Right ventricle myocardium superior (tissue), 1 donor: Measurements from ENCODE around the gene UNC13D. TPM values are rescaled to one million over a fixed set of nuclear protein-coding genes. Genes with fewer than 3 reads are reported as not detected.
"Not testable (repeated sequence)": the region's sequence is repeated elsewhere in the genome, so short reads cannot be mapped to it uniquely, and the experiment has no call there.

Experiments
- ATAC-seq: fragments of 200-7000 bp; cut with Tn5 transposase; one replicate; pipeline ENCODE4 v1.9.1; 2020; ENCODE audit warnings: mild to moderate bottlenecking; ENCODE audit not compliant: poor library complexity
- DNase-seq: peaks from one replicate; pipeline ENCODE4 v3.0.0-alpha.2; 2020
- intact Hi-C: fragments of 100-400 bp; cut with DNase I; formaldehyde crosslinking; loops from one replicate; pipeline ENCODE4 v1.11.2; 2022
- total RNA-seq: library from RNA; stranded (reverse); fragmentation: NEBNext Ultra II Directional; extraction: Animal tissue kit (Norgen Biotek cat#: 25700); gene quantifications from one replicate; pipeline ENCODE4 v1.2.1, GENCODE V29; 2021
- donor health status: DM: no; HTN: yes; CAD: no; lungs with severe emphysema.

UNC13D gene
- total RNA-seq, 1 donor from 2014 or later: 10.6 TPM

GRCh38 chr17:75814021-75814395, 30.2 kb downstream of the UNC13D start:
- peak; percentile 7 for DNase-seq

GRCh38 chr17:75813081-75814020, 30.9 kb downstream of the UNC13D start:
- DNase-seq: peak; percentile 35
- intact Hi-C loops: no loop called here
- ATAC-seq: no peak

More at GRCh38 chr17:75814021-75814395, 30.2 kb downstream of the UNC13D start:
- intact Hi-C loops: no loop called here
- no peak for ATAC-seq

DNA sequence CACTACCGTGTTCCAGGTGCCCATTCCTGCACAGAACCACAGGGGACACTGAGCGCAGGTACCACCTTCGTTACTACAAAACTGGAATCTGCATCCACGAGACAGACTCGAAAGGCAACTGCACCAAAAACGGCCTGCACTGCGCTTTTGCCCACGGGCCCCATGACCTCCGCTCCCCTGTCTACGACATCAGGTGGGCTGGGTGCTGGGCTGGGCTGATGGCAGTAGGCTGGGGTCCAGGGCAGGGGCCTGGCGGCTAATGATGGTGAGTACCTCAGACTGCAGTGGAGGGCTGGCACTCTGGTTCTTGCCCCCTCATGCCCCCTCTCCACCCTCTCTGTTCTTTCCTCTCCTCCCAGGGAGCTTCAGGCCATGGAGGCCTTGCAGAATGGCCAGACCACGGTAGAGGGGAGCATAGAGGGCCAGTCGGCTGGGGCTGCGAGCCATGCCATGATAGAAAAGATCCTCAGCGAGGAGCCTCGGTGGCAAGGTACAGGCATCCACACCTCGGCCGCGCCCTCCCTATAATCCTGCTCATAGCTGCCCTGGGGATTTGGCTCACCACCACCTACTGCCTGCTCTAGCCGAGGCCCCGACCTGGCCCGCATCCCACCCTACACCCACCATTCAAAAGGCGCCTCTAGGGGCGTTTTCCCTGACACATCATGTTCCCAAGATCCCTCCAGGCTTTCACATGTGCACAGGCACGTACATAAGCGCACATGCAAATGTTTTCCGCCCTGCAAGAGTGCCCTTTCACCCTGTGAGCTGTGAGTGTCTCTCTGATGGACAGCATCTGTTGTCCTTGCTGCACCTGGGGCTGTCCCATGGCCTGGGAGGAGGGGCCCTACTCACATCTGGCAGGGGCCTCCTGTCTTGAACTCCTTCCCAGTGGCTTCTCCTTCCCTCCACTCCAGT, 31.8 kb downstream of the UNC13D start:
- intact Hi-C loops: no loop called here
- DNase-seq (peak; percentile 30), ATAC-seq (no peak)

DNA sequence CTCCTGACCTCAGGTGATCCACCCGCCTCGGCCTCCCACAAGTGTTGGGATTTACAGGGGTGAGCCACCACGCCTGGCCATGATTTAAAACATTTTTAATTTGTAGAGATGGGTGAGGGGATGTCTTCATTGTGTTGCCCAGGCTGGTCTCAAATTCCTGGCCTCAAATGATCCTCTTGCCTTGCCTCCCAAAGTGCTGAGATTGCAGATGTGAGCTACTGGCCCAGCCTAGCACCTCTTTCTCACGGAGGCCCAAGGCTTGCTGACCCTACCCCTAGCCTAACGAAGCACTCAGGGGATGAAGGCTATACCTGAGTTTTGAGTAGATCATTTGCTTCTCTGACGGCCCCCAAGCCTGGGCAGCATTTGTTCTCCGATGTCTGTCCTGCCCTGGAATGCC, 33.0 kb downstream of the UNC13D start:
- no peak for DNase-seq
- ATAC-seq: no peak
- intact Hi-C loops: no loop called here

DNA sequence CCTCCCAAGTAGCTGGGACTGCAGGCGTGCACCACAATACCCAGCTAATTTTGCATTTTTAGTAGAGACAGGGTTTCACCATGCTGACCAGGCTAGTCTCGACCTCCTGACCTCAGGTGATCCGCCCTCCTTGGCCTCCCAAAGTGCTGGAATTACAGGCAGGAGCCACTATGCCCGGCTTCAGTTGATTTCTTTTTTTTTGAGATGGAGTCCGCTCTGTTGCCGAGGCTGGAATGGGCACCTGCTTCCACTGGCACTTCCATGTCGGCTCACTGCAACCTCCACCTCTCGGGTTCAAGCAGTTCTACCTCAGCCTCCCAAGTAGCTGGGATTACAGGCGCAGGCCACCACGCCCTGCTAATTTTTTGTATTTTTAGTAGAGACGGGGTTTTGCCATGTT, 33.4 kb downstream of the UNC13D start:
- ATAC-seq, intact Hi-C loops: not testable (repeated sequence)
- peak; percentile 6 for DNase-seq

DNA sequence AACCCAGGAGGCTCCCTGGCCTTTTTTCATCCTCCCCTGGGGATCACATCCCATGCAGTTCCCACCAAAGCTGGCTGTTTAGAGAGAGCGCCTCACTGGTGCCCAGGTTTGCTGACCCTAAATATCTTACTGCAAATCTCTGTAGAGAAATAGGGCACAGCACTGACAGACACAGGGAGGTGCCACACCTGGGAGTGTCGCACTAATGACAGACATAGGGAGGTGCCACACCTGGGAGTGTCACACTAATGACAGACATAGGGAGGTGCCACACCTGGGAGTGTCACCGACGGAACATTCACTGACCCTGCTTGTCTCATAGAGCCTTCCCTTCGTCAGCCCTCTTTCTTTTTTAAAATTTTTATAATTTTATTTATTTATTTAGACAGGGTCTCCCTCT, 34.0 kb downstream of the UNC13D start:
- DNase-seq (peak; percentile 13), ATAC-seq (no peak)
- intact Hi-C loops: no loop called here

DNA sequence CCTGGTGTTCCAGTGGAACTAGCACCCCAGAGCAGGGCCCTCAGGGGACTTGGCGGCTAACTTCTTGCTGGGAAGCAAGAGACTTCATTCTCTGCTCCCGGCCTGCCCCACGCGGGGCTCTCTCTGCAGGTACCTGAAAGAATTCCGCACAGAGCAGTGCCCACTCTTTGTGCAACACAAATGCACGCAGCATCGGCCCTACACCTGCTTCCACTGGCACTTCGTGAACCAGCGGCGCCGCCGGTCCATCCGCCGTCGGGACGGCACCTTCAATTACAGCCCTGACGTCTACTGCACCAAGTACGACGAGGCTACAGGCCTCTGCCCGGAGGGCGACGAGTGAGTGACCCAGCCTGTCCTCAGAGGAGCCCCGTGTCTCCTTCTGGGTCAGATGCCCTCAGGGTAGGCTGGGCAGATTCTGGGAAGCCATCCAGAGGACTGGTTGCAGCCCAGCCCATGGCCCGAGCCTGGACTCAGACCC, 34.5 kb downstream of the UNC13D start:
- DNase-seq (peak; percentile 52), ATAC-seq (peak; percentile 27)
- intact Hi-C loops: no loop called here

DNA sequence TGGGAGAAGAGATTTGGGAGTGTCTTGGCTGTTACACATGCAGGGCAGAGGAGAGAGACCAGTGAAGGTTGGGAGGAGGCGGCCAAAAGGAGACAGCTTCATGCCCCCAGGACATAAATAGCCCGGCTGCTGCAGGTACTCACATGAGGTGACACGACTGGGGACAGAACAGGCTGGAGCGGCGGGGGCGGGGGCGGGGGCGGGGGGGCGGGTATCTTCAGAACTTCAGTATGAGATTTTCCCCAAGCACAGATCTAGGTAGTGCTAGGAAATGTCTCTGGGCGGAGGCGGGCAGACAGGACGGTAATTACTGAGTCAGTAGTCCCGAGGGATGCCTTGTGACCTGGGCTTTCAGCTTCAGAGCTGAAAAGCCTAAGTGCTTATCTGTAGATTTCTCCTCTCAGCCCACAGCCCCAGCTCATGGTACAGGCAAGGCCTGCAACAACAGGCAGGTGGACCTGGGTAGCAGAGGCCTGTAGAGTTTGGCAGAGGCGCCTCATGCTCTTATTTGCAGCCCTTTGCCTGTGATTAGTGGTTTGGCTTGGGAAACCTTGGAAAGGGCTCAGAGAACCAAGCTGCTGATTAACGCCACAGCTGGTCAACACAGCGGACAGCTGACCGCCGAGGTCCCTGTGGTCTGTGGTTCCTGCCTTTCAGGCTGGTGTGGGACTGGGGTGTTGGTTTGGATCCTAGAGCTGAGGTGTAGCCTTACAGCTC, 35.1 kb downstream of the UNC13D start:
- DNase-seq: peak; percentile 62
- intact Hi-C loops: no loop called here
- peak; percentile 57 for ATAC-seq

DNA sequence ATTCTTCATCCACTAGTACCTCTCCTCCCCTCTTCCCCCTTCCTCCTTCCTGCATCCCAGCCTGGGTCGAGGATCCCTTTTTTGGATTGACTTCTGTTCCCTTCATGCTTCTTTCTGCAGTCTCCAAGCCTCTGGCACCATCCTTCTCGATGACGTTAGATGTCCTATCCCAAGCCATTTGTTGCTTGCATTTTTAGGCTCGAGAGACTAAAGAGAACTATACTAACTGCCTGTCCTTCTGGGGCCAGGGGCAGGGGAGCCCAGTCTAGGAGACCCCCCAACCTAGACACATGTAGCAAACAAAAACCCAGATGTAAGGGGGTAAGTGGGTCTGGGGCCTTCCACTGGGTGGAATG, 35.7 kb downstream of the UNC13D start:
- DNase-seq: no peak
- ATAC-seq: peak; percentile 4
- intact Hi-C loops: no loop called here

- DNase-seq (peak; percentile 30), ATAC-seq (no peak)
- intact Hi-C loops: no loop called here
Observed at GRCh38 chr17:75807861-75808260, 36.3 kb downstream of the UNC13D start.

DNA sequence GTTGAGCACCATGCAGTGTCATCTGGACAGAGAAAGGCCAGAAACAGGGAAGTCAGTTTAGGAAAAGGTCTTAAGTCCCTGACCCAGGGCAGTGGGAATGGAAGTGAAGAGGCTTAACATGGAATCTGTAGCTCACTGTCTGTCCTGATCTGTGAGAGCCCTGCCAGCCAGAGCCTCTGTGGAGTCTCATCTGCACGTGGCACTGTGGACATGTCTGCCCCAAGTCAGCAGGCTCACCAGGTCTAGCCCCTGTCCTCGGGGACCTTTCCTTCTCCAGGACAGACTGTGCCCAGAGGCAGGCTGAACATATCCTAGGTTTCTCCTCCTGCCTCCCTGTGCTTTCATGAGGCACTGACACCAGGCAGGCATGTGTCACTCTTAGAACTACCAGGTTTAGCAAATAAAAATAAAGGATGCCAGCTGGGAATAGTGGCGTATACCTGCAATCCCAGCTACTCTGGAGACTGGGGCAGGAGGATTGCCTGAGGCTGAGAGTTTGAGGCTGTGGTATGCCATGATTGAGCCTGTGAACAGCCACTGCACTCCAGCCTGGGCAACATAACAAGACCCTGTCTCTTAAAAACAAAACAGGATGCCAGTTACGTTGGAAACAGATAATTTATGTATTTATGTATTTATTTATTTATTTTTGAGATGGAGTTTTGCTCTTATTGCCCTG, 37.2 kb downstream of the UNC13D start:
- intact Hi-C loops: no loop called here
- DNase-seq (peak; percentile 60), ATAC-seq (peak; percentile 66)

- intact Hi-C loops: no loop called here
- ATAC-seq: no peak
- no peak for DNase-seq
Observed at GRCh38 chr17:75803883-75804282, 40.3 kb downstream of the UNC13D start.

DNA sequence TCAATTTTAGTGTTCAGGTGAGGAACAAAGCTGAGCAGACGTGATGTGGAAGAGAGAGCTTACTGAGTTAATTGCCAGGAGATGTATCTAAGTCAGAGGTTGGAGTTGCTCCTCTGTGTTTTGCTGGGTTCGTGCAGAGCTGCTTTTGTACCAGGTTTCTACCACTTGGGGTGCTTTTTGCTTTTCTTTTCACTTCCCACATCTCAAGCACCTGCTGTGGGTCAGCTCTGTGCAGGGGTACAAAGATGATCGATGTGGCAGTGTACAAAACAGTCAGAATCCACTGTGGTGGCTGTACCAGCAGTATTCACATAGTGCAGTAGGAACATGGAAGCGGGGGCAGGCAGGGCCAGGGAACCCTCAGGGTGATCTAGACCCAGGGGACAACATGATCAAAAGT, 44.8 kb downstream of the UNC13D start:
- intact Hi-C loops: no loop called here
- ATAC-seq: no peak
- no peak for DNase-seq

- no peak for ATAC-seq
- no peak for DNase-seq
- intact Hi-C loops: no loop called here
Observed at GRCh38 chr17:75795820-75796607, 48.2 kb downstream of the UNC13D start.

- intact Hi-C loops: no loop called here
- ATAC-seq (no peak), DNase-seq (no peak)
Observed at GRCh38 chr17:75793460-75793859, 50.7 kb downstream of the UNC13D start.

DNA sequence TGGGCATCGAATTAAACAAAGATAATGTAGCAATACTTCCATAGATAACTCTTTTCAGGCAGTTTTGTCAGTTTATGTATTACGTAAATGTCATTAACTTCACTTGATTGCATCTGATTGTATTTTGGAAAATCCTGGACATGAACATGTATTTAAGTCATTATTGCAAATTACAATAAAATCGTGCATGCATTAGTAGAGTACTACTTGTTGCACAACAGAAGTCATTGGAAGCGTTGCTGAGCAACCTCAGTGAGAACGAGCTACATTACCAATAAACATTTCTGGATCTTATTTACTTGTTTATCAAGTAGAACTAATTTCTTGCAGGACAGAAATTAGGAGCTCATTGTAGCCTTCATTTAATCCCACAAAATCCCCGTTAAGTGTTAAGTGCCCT, 53.0 kb downstream of the UNC13D start:
- no peak for ATAC-seq
- intact Hi-C loops: no loop called here
- DNase-seq: no peak

GRCh38 chr17:75785016-75785890, 59.0 kb downstream of the UNC13D start:
- ATAC-seq: peak; percentile 93
- intact Hi-C loops: no loop called here
- peak; percentile 93 for DNase-seq
